Lower leg skin (tissue), 4 donors: ENCODE data around the gene GALNT7. TPM values are rescaled to one million over a fixed set of nuclear protein-coding genes. Genes with fewer than 3 reads are reported as not detected.

ENCODE experiments used
- DNase-seq, 2 donors: peaks; one replicate each; pipeline ENCODE4 v3.0.0-alpha.2; 2019; ENCODE audit warnings: low spot score in 2 of 2
- H3K4me3 ChIP-seq: fragments of 200-600 bp; sonication (generic); 2 replicates; pipeline ENCODE4 v1.5.1; 2017; ENCODE audit warnings: mild to moderate bottlenecking, low read depth; ENCODE audit not compliant: poor library complexity, severe bottlenecking
- POLR2A ChIP-seq, 2 donors: fragments of 450-650 bp; IDR thresholded peaks; one replicate each; pipeline ENCODE4 v1.6.1; 2016 to 2017; ENCODE audit warnings: antibody characterized with exemption in 2 of 2, mild to moderate bottlenecking in 1 of 2, moderate library complexity in 1 of 2
- WGBS, 2 donors: methylation state at CpG; one replicate each; pipeline ENCODE4 v1.1.5; 2018; 5-methylcytosine and 5-hydroxymethylcytosine counted together
- intact Hi-C: fragments of 100-400 bp; cut with DNase I; formaldehyde crosslinking; loops from one replicate; pipeline ENCODE4 v1.15.0; 2023; ENCODE audit warnings: low total_unique reads
- total RNA-seq, 4 donors: library from RNA; depleted of rRNA; stranded (reverse); fragments of >200 nt; gene quantifications; one replicate each; pipeline ENCODE4 v1.1.0, GENCODE V29; 2016
- TF ChIP-seq, protein P1 (sequence below), 3 donors: fragments of 450-650 bp; IDR thresholded peaks; one replicate each; pipeline ENCODE4 v1.5.1; 2016; ENCODE audit warnings: antibody characterized with exemption in 3 of 3, mild to moderate bottlenecking in 3 of 3, moderate library complexity in 2 of 3

The GALNT7 gene
- total RNA-seq, 4 donors from 2014 or later: 2.3 to 14.0 (median 12.5) TPM

DNA sequence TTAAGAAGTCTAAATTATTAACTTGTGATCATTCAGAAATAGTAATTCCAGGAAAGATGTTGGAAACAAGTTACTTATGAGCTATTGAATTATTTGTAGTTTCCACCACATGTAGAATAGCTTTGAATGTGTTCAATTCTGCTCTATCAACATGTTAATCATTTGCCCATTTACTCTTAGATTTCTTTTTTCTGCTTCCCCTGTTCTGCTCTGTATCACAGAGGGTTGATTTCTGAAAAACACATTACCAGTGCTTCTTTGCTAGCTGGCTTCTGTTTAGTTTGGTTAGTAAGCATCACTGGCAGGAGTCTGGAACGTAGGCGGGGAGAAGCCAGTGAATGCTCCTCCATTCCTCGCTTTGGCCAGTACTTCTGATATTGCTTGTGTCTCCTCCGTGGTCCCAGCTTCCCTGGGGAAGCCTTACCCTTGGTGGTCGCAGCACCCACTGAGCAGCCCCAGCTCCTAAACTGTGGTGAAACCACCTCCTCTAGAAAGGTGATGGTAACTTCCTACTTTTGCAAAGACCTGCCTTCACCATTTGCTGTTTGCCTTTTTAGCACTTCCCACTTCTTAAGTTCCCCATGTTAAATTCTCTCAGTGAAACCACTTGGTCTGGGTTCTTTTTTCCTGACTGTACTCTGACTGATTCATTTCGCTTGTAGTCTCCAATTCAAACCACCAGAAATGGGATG lies 40.3 kb upstream of the GALNT7 start:
- intact Hi-C loops: no loop called here
- 85 to 94% methylated on average over 6 of the region's 6 CpGs for WGBS, 2 donors
- DNase-seq: no peak
- no peak overlapping the region for H3K4me3 ChIP-seq
- TF ChIP-seq, protein P1, sequence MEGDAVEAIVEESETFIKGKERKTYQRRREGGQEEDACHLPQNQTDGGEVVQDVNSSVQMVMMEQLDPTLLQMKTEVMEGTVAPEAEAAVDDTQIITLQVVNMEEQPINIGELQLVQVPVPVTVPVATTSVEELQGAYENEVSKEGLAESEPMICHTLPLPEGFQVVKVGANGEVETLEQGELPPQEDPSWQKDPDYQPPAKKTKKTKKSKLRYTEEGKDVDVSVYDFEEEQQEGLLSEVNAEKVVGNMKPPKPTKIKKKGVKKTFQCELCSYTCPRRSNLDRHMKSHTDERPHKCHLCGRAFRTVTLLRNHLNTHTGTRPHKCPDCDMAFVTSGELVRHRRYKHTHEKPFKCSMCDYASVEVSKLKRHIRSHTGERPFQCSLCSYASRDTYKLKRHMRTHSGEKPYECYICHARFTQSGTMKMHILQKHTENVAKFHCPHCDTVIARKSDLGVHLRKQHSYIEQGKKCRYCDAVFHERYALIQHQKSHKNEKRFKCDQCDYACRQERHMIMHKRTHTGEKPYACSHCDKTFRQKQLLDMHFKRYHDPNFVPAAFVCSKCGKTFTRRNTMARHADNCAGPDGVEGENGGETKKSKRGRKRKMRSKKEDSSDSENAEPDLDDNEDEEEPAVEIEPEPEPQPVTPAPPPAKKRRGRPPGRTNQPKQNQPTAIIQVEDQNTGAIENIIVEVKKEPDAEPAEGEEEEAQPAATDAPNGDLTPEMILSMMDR (IDR thresholded peaks at IDR 0.05): no peak
- no peak for TF ChIP-seq POLR2A (IDR thresholded peaks at IDR 0.05)

DNA sequence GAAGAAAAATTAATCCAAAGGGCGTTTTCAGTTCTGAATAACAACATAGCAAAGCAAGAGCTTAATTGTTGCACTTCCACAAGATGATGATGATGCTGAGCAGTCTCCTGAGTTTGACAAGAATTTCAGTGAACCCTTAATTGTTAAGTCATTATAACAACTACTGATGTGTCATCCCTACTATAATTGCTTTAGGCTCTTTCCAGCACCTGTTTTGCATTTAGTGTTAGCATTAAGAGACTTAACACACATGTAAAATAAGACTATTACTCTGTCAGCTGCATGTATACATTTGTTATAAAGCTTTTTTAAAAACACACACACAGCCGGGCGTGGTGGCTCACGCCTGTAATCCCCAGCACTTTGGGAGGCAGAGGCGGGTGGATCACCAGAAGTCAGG lies 37.9 kb upstream of the GALNT7 start:
- intact Hi-C loops: no loop called here
- WGBS, 2 donors: 82 to 90% methylated on average over 5 of the region's 5 CpGs
- no peak for TF ChIP-seq POLR2A (IDR thresholded peaks at IDR 0.05)
- TF ChIP-seq, protein P1 (IDR thresholded peaks at IDR 0.05): no peak
- no peak for DNase-seq
- no peak overlapping the region for H3K4me3 ChIP-seq

DNA sequence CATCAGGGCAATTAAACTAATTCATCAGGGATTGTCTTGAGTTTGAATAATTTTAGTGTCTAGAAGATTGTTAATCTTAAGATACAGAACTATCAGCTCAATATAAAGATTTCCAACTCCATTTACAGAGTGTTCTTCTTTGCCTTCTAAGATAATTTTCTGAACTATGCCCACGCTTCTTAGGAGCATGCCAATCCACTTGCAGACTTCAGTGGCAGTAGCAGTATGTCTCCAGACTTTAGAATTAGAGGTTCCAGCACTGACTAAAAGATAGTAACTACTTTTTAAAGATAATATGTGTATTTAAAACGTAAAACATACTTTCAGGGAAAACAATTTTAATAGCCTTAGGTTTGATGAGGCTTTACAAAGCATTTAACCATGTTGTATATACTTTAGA lies 34.2 kb upstream of the GALNT7 start:
- TF ChIP-seq POLR2A (IDR thresholded peaks at IDR 0.05): no peak
- TF ChIP-seq, protein P1 (IDR thresholded peaks at IDR 0.05): no peak
- H3K4me3 ChIP-seq: no peak overlapping the region
- no peak for DNase-seq
- WGBS, 2 donors: 86 to 88% methylated on average over 2 of the region's 2 CpGs
- intact Hi-C loops: no loop called here

DNA sequence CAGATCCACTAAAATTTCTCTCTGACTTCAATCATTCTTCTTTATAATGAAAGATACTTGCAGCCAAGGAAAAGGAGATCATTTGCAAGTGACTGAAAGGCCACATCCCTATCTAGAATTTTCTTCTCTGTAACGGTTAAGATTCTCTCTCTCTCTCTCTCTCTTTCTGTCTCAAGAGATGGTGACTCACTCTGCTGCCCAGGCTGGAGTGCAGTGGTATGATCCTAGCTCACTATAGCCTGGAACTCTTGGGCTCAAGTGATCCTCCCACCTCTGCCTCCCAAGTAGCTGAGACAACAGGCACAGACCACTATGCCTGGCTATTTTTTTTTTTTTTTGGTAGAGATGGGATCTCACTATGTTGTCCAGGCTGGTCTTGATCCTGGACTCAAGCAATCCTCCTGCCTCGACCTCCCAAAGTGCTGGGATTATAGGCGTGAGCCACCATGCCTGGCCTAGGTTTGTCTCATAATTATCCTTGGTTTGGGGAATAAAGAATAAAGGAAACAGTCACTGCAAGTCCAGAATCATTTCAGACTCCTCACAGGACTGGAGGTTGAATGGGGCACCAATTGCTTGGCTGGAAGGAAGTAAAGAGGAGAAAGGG lies 33.3 kb upstream of the GALNT7 start:
- 83 to 93% methylated on average over 3 of the region's 3 CpGs for WGBS, 2 donors
- TF ChIP-seq, protein P1 (IDR thresholded peaks at IDR 0.05): no peak
- TF ChIP-seq POLR2A (IDR thresholded peaks at IDR 0.05): no peak
- H3K4me3 ChIP-seq: no peak overlapping the region
- intact Hi-C loops: no loop called here
- DNase-seq: no peak

DNA sequence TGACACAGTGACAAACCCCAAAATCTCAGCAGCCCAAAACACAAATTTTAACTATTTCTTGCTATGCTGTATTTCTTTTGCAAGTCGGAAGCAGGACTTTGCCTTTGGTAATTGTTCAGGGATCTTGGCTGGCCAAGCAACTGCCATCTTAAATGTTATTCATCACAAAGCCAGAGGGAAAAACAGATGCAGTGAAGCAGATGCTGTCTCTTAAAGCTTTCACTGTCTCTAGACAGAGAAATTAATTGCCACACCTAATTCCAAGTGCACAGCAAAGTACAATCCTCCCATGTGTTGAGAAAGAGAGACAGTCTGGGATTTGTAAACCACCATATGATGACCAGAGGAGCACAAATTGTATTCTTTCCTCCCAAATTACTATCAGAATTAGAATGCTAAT lies 30.0 kb upstream of the GALNT7 start:
- intact Hi-C loops: no loop called here
- H3K4me3 ChIP-seq: no peak overlapping the region
- 15 to 62% methylated on average over 1 of the region's 1 CpG for WGBS, 2 donors
- no peak for DNase-seq
- TF ChIP-seq, protein P1 (IDR thresholded peaks at IDR 0.05): no peak
- no peak for TF ChIP-seq POLR2A (IDR thresholded peaks at IDR 0.05)
